Astrocyte (in vitro differentiated cells and primary cell): ENCODE data around the gene ST3GAL6. TPM values are rescaled to one million over a fixed set of nuclear protein-coding genes. Genes with fewer than 3 reads are reported as not detected.

Source experiments
- DNase-seq: peaks from one replicate; pipeline ENCODE4 v3.0.0-alpha.2; 2010; ENCODE audit warnings: low read depth
- FAIRE-seq: peaks from 2 replicates; lab custom pipeline; 2011; peaks lifted over from hg19 to GRCh38; lab: Jason Lieb, UNC
- H2AFZ ChIP-seq: 2 replicates; pipeline ENCODE4 v1.6.0; 2012; ENCODE audit warnings: low read depth, low read length, inconsistent platforms
- H3K27ac ChIP-seq: 2 replicates; pipeline ENCODE4 v1.5.1; 2011; ENCODE audit warnings: low read depth, low read length, inconsistent platforms
- H3K27me3 ChIP-seq: 2 replicates; pipeline ENCODE4 v1.6.0; 2011; ENCODE audit warnings: low read length, inconsistent platforms; ENCODE audit not compliant: insufficient read depth
- H3K36me3 ChIP-seq: 2 replicates; pipeline ENCODE4 v1.5.1; 2011; ENCODE audit warnings: low read length, inconsistent platforms; ENCODE audit not compliant: insufficient read depth
- H3K4me1 ChIP-seq: 2 replicates; pipeline ENCODE4 v1.5.1; 2011; ENCODE audit warnings: low read length, inconsistent platforms; ENCODE audit not compliant: insufficient read depth
- H3K4me2 ChIP-seq: 2 replicates; pipeline ENCODE4 v1.6.0; 2012; ENCODE audit warnings: low read length, inconsistent platforms
- H3K4me3 ChIP-seq: 2 replicates; pipeline ENCODE4 v1.5.1; 2011; ENCODE audit warnings: low read depth, mild to moderate bottlenecking, low read length, inconsistent platforms; ENCODE audit not compliant: insufficient read depth
- H3K79me2 ChIP-seq: 2 replicates; pipeline ENCODE4 v1.6.0; 2012; ENCODE audit warnings: mild to moderate bottlenecking, low read length, inconsistent platforms; ENCODE audit not compliant: insufficient read depth
- H3K9ac ChIP-seq: 2 replicates; pipeline ENCODE4 v1.6.0; 2012; ENCODE audit warnings: mild to moderate bottlenecking, low read length, inconsistent platforms
- H3K9me3 ChIP-seq: 2 replicates; pipeline ENCODE4 v1.5.1; 2012; ENCODE audit warnings: low read depth, mild to moderate bottlenecking, low read length, inconsistent platforms; ENCODE audit not compliant: insufficient read depth
- H4K20me1 ChIP-seq: 2 replicates; pipeline ENCODE4 v1.6.0; 2012; ENCODE audit warnings: low read length, inconsistent platforms; ENCODE audit not compliant: insufficient read depth
- H3K27ac Mint-ChIP-seq: one replicate; pipeline ENCODE4 v1.8.0; 2021; ENCODE audit warnings: mild to moderate bottlenecking, mixed read lengths; ENCODE audit not compliant: unreplicated experiment
- H3K27me3 Mint-ChIP-seq: one replicate; pipeline ENCODE4 v1.8.0; 2021; ENCODE audit warnings: low read depth, mixed read lengths; ENCODE audit not compliant: unreplicated experiment
- H3K36me3 Mint-ChIP-seq: one replicate; pipeline ENCODE4 v1.8.0; 2021; ENCODE audit warnings: low read depth, mixed read lengths; ENCODE audit not compliant: unreplicated experiment
- H3K4me1 Mint-ChIP-seq: one replicate; pipeline ENCODE4 v1.8.0; 2021; ENCODE audit warnings: low read depth, mixed read lengths; ENCODE audit not compliant: unreplicated experiment
- H3K4me3 Mint-ChIP-seq: one replicate; pipeline ENCODE4 v1.8.0; 2021; ENCODE audit warnings: mild to moderate bottlenecking, moderate library complexity, mixed read lengths; ENCODE audit not compliant: unreplicated experiment
- H3K9me3 Mint-ChIP-seq: one replicate; pipeline ENCODE4 v1.8.0; 2021; ENCODE audit warnings: mild to moderate bottlenecking, mixed read lengths; ENCODE audit not compliant: unreplicated experiment
- CTCF ChIP-seq: IDR thresholded peaks from 2 replicates; pipeline ENCODE4 v1.5.1; 2011; ENCODE audit warnings: low read depth, mild to moderate bottlenecking, inconsistent platforms, low read length, moderate library complexity; ENCODE audit not compliant: insufficient read depth
- EZH2 ChIP-seq: IDR thresholded peaks from 2 replicates; pipeline ENCODE4 v1.6.1; 2012; ENCODE audit warnings: mild to moderate bottlenecking, low read length, inconsistent platforms; ENCODE audit not compliant: insufficient read depth
- total RNA-seq: library from RNA; stranded (reverse); gene quantifications from 2 replicates; pipeline ENCODE4 v1.2.1, GENCODE V29; 2021

ST3GAL6 gene
- total RNA-seq, 1 donor from 2014 or later, result 4.8 TPM

- no peaks in the 10 kb centered on the region for H3K27me3 Mint-ChIP-seq
- H3K4me1 Mint-ChIP-seq, result peaks cover 25% of the 10 kb centered on the region
- Histone ChIP-seq H4K20me1 (no peaks in the 10 kb centered on the region), H3K36me3 (no peaks in the 10 kb centered on the region), H3K9me3 (no peaks in the 10 kb centered on the region), H3K4me1 (peaks cover 10% of the 10 kb centered on the region), H3K79me2 (peaks cover 2% of the 10 kb centered on the region), H2AFZ (peak overlapping the region; percentile 90), H3K4me3 (peak overlapping the region; percentile 84), H3K27me3 (no peaks in the 10 kb centered on the region), H3K9ac (peak overlapping the region; percentile 85), H3K27ac (peak overlapping the region; percentile 44), H3K4me2 (peak overlapping the region; percentile 89)
- peaks cover 2% of the 10 kb centered on the region for H3K36me3 Mint-ChIP-seq
- H3K9me3 Mint-ChIP-seq, result no peaks in the 10 kb centered on the region
- no peak for FAIRE-seq
- peak overlapping the region; percentile 95 for H3K4me3 Mint-ChIP-seq
- peak overlapping the region; percentile 81 for H3K27ac Mint-ChIP-seq
- TF ChIP-seq EZH2 (no peak), CTCF (no peak)
- peak; percentile 7 for DNase-seq
Observed at GRCh38 chr3:98733053-98733811, 29.9 kb upstream of the ST3GAL6 start.

- peaks cover 10% of the 10 kb centered on the region for H3K4me1 ChIP-seq
- peak; percentile 8 for DNase-seq
- no peaks in the 10 kb centered on the region for H4K20me1 ChIP-seq
- peak overlapping the region; percentile 90 for H2AFZ ChIP-seq
- Mint-ChIP-seq H3K27me3 (no peaks in the 10 kb centered on the region), H3K4me1 (peaks cover 26% of the 10 kb centered on the region), H3K27ac (peak overlapping the region; percentile 81), H3K36me3 (peaks cover 2% of the 10 kb centered on the region), H3K4me3 (peak overlapping the region; percentile 95), H3K9me3 (no peaks in the 10 kb centered on the region)
- no peak for TF ChIP-seq EZH2
- TF ChIP-seq CTCF, result no peak
- H3K27ac ChIP-seq, result no peak overlapping the region
- H3K4me3 ChIP-seq, result peak overlapping the region; percentile 84
- no peaks in the 10 kb centered on the region for H3K9me3 ChIP-seq
- H3K36me3 ChIP-seq, result no peaks in the 10 kb centered on the region
- H3K4me2 ChIP-seq, result peak overlapping the region; percentile 89
- no peaks in the 10 kb centered on the region for H3K27me3 ChIP-seq
- no peak for FAIRE-seq
- peaks cover 2% of the 10 kb centered on the region for H3K79me2 ChIP-seq
- peak overlapping the region; percentile 85 for H3K9ac ChIP-seq
Observed at GRCh38 chr3:98733812-98734281, 29.3 kb upstream of the ST3GAL6 start.

GRCh38 chr3:98734306-98734705 is 28.8 kb upstream of the ST3GAL6 start:
- Histone ChIP-seq H3K9me3 (no peaks in the 10 kb centered on the region), H3K4me1 (peaks cover 10% of the 10 kb centered on the region), H3K27me3 (no peaks in the 10 kb centered on the region), H3K36me3 (no peaks in the 10 kb centered on the region), H3K9ac (peak overlapping the region; percentile 85), H2AFZ (peak overlapping the region; percentile 90), H4K20me1 (no peaks in the 10 kb centered on the region), H3K4me2 (peak overlapping the region; percentile 89), H3K27ac (no peak overlapping the region), H3K4me3 (peak overlapping the region; percentile 84), H3K79me2 (peaks cover 2% of the 10 kb centered on the region)
- FAIRE-seq (no peak), DNase-seq (no peak)
- Mint-ChIP-seq H3K4me3 (peak overlapping the region; percentile 95), H3K36me3 (peaks cover 2% of the 10 kb centered on the region), H3K27me3 (no peaks in the 10 kb centered on the region), H3K9me3 (no peaks in the 10 kb centered on the region), H3K27ac (peak overlapping the region; percentile 53), H3K4me1 (peaks cover 29% of the 10 kb centered on the region)
- TF ChIP-seq EZH2, result no peak
- TF ChIP-seq CTCF, result no peak
